HUES64 (cell line): ENCODE data around the gene STK11IP. TPM values are rescaled to one million over a fixed set of nuclear protein-coding genes. Genes with fewer than 3 reads are reported as not detected.

Experiments used
- H3K27ac ChIP-seq: 2 replicates; pipeline ENCODE4 v1.7.0; 2013; ENCODE audit warnings: low read depth, low read length, inconsistent platforms
- H3K27me3 ChIP-seq: 2 replicates; pipeline ENCODE4 v1.6.1; 2013; ENCODE audit warnings: mild to moderate bottlenecking, low read length; ENCODE audit not compliant: insufficient read depth
- H3K36me3 ChIP-seq: 2 replicates; pipeline ENCODE4 v1.6.1; 2013; ENCODE audit warnings: mild to moderate bottlenecking, low read length; ENCODE audit not compliant: insufficient read depth
- H3K4me1 ChIP-seq: 2 replicates; pipeline ENCODE4 v1.6.1; 2013; ENCODE audit warnings: mild to moderate bottlenecking, low read length, moderate library complexity; ENCODE audit not compliant: insufficient read depth
- H3K4me3 ChIP-seq: 2 replicates; pipeline ENCODE4 v1.5.1; 2013; ENCODE audit warnings: mild to moderate bottlenecking, low read length, moderate library complexity
- H3K9ac ChIP-seq: 2 replicates; pipeline ENCODE4 v1.6.1; 2013; ENCODE audit warnings: mild to moderate bottlenecking, low read depth, low read length
- H3K9me3 ChIP-seq: 2 replicates; pipeline ENCODE4 v1.6.1; 2013; ENCODE audit warnings: low read depth, low read length; ENCODE audit not compliant: insufficient read depth
- WGBS: fragments of 150-250, 120-280 bp; methylation state at CpG from one replicate; pipeline ENCODE4 v1.1.7; 2013; ENCODE audit warnings: missing lambda C conversion rate; 5-methylcytosine and 5-hydroxymethylcytosine counted together
- polyA plus RNA-seq, 2 experiments: library from polyadenylated mRNA; stranded (reverse); fragments of 50-300 nt; gene quantifications; one replicate each; pipeline ENCODE4 v1.2.3, GENCODE V29; 2013

Gene STK11IP
- polyA plus RNA-seq (2013, experiment 1 of 2): 16.6 TPM
- 14.9 TPM for polyA plus RNA-seq (2013, experiment 2 of 2)

GRCh38 chr2:219597552-219598307 is at the start of gene STK11IP:
Gene STK11IP, plus strand, starts transcription at chr2:219597857. Its CDS starts 263 bp downstream, at chr2:219598120.
- H3K27ac ChIP-seq: peak within 1 kb of the TSS; percentile 98
- peaks cover 18% of the 10 kb centered on the region for H3K4me1 ChIP-seq
- no peaks in the 10 kb centered on the region for H3K9me3 ChIP-seq
- under 1% methylated on average over 57 of the region's 57 CpGs for WGBS
- H3K27me3 ChIP-seq: no peaks in the 10 kb centered on the region
- peak within 1 kb of the TSS; percentile 92 for H3K4me3 ChIP-seq
- H3K9ac ChIP-seq: peak within 1 kb of the TSS; percentile 96
- peaks cover 17% of the 10 kb centered on the region for H3K36me3 ChIP-seq

DNA sequence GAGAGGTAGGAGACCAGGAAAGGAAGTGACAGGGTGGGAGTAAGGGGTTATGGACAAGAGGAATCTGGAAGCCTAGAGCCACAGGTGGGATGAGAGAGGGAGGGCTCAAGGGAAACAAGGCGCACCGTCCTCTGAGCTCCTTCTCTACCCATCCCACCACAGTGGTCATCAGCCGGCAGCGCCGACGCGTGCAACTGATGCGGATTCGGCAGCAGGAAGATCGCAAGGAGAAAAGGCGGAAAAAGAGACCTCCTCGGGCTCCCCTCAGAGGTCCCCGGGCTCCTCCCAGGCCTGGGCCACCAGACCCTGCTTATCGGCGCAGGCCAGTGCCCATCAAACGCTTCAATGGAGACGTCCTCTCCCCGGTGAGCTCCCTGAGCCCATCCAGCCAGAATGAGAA is 48.7 kb upstream of the STK11IP start:
- WGBS: 94% methylated on average over 18 of the region's 18 CpGs

DNA sequence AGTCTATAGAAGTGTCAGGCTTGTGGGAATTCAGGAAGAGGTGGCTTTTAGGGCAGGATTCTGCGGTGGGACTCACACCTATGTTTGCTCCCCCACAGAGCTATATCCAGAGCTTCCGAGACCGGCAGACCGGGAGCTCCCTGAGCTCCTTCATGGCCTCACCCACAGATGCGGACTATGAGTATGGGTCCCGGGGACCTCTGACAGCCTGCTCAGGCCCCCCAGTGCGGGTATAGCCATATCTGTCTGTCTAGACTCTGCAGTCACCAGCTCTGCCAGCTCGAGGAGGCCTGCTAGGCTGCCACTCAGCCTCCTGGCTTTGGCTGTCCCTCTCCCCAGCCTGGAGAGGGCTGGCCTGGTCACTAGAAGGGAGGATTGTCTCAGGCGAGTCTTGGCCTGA is 48.0 kb upstream of the STK11IP start:
- Histone ChIP-seq H3K27me3 (peaks cover 44% of the 10 kb centered on the region), H3K36me3 (no peaks in the 10 kb centered on the region), H3K27ac (no peak overlapping the region), H3K9me3 (no peaks in the 10 kb centered on the region), H3K9ac (no peak overlapping the region), H3K4me3 (no peak overlapping the region), H3K4me1 (peaks cover 3% of the 10 kb centered on the region; the same call in 1 of the 2 replicates)
- WGBS: 90% methylated on average over 9 of the region's 9 CpGs

More for the DNA sequence above, 48.7 kb upstream of the STK11IP start:
- Histone ChIP-seq H3K36me3 (no peaks in the 10 kb centered on the region), H3K27ac (no peak overlapping the region), H3K4me3 (no peak overlapping the region), H3K27me3 (peaks cover 47% of the 10 kb centered on the region), H3K9me3 (no peaks in the 10 kb centered on the region), H3K4me1 (peaks cover 3% of the 10 kb centered on the region; the same call in 1 of the 2 replicates), H3K9ac (no peak overlapping the region)

DNA sequence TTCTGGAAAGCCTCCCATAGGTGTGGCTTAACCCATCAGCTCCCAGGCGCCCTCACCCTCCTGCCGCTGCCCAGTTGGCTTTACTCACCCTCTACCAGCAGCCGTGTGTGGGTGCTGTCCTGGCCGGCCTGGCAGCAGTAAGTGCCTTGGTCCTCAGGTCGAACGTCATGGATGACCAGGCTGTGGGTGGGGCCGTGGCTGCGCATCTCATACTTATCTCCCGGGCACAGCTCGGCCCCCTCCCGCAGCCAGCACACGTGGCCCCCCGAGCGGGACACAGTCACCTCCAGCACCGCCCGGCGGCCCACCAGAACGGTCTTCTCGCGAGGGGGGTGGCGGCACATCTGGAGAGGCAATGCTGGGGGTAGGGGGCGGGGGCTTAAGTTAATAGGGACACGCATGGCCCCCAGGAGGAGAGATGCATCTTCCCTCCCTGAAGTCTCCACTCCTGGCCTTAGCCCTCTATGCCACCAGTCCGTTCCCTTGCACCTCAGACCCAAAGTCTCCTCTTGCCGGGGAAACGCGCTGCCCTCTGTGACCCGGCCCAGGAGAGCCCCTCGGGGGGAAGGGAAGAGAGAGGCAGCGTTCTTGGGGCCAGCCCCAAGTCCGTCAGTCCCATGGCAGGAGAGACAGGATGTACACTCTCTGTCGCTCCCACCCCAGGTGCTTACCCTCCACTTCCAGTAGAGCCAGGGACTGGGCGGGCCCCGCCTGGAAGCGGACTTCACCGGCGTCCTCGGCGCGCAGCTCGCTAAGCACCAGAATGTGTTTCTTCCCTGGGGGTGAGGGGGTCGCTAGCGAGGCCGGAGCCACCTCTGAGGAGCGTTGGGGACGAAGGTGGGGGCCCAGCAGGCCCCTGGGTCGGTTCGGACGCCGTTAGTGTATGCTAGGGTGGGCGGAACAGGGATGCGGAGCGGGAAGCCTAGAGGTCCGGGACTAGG is 45.9 kb upstream of the STK11IP start:
- Histone ChIP-seq H3K27me3 (peaks cover 33% of the 10 kb centered on the region), H3K36me3 (peaks cover 4% of the 10 kb centered on the region; the same call in 1 of the 2 replicates), H3K9ac (peak overlapping the region; percentile 71), H3K27ac (peak overlapping the region; percentile 17; the same call in 1 of the 2 replicates), H3K9me3 (no peaks in the 10 kb centered on the region), H3K4me3 (peak overlapping the region; percentile 79), H3K4me1 (peaks cover 3% of the 10 kb centered on the region; the same call in 1 of the 2 replicates)
- WGBS: 4% methylated on average over 54 of the region's 54 CpGs

DNA sequence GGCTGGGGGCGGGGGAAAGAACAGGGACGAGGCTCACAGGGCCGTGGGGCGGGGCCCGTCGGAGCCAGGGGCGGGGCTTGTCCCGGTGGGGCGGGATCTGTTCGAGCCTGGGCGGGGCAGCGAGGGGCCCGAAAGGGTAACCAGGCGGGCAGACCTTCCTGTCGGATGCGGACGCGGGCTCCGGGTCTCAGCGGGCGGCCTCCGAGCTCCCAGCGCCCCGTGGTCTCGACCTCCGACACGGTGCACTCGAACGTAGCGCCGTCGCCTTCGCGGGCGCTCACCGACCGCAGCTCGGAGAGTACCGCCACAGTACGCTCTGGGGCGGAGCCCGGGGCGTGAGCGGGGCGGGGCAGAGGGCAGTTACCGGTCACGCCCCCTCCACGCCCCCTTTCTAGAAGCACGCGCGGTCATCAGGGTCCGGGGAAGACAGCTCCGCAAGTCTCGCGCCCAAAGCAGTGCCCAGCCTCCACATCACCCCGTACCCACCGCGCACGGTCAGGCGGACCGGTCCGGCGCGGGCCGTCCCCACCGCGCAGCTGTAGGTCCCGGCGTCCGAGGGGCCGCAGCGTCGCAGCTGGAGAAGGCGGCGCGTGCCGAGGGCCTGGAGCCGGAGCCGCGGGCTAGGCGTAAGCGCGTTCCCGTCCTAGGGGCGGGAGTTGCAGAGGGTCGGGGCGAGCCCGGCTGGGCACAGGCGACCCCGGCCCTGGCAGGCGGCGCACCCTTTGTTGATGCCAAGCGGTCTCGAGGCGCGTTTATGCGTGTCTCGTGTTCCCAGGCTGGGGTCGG is 45.1 kb upstream of the STK11IP start:
- H3K9me3 ChIP-seq: no peaks in the 10 kb centered on the region
- peaks cover 4% of the 10 kb centered on the region; the same call in 1 of the 2 replicates for H3K36me3 ChIP-seq
- peaks cover 3% of the 10 kb centered on the region; the same call in 1 of the 2 replicates for H3K4me1 ChIP-seq
- peak overlapping the region; percentile 79 for H3K4me3 ChIP-seq
- peak overlapping the region; percentile 61; the same call in 1 of the 2 replicates for H3K27ac ChIP-seq
- H3K9ac ChIP-seq: peak overlapping the region; percentile 35; the same call in 1 of the 2 replicates
- WGBS: 1% methylated on average over 99 of the region's 99 CpGs
- H3K27me3 ChIP-seq: peaks cover 33% of the 10 kb centered on the region

GRCh38 chr2:219553168-219553417 is 44.6 kb upstream of the STK11IP start:
- peaks cover 3% of the 10 kb centered on the region; the same call in 1 of the 2 replicates for H3K4me1 ChIP-seq
- WGBS: 47% methylated on average over 7 of the region's 7 CpGs
- no peak overlapping the region for H3K9ac ChIP-seq
- H3K9me3 ChIP-seq: no peaks in the 10 kb centered on the region
- peaks cover 4% of the 10 kb centered on the region; the same call in 1 of the 2 replicates for H3K36me3 ChIP-seq
- peak overlapping the region; percentile 79 for H3K4me3 ChIP-seq
- H3K27ac ChIP-seq: no peak overlapping the region
- peaks cover 33% of the 10 kb centered on the region for H3K27me3 ChIP-seq

GRCh38 chr2:219553463-219553963 is 44.1 kb upstream of the STK11IP start:
- no peaks in the 10 kb centered on the region for H3K9me3 ChIP-seq
- 85% methylated on average over 12 of the region's 12 CpGs for whole genome bisulfite sequencing
- no peak overlapping the region for H3K27ac ChIP-seq
- H3K4me3 ChIP-seq: peak overlapping the region; percentile 79; the same call in 1 of the 2 replicates
- peaks cover 3% of the 10 kb centered on the region; the same call in 1 of the 2 replicates for H3K4me1 ChIP-seq
- no peak overlapping the region for H3K9ac ChIP-seq
- peaks cover 4% of the 10 kb centered on the region; the same call in 1 of the 2 replicates for H3K36me3 ChIP-seq
- H3K27me3 ChIP-seq: peaks cover 33% of the 10 kb centered on the region

DNA sequence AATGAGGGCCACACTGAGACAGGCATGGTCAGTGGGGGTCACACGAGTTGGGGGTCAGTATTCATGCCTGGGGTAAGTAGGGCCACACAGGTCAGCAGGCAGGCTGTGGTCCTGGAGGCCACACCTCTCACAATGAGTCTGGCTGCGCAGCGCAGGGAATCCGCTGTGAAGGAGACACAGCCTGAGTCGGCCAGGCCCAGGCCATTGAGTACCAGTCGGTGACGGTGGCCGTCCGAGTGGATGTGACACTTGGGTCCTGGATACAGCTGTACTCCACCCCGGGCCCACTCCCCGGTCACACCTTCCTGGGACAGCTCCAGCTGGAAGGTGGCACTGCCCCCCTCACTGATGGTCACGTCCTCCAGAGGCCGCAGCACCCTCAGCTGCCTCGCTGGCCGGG is 43.3 kb upstream of the STK11IP start:
- Histone ChIP-seq H3K9ac (no peak overlapping the region), H3K27ac (no peak overlapping the region), H3K4me3 (no peak overlapping the region), H3K36me3 (peaks cover 4% of the 10 kb centered on the region; the same call in 1 of the 2 replicates), H3K9me3 (no peaks in the 10 kb centered on the region), H3K27me3 (peaks cover 33% of the 10 kb centered on the region), H3K4me1 (peaks cover 3% of the 10 kb centered on the region; the same call in 1 of the 2 replicates)
- 94% methylated on average over 15 of the region's 15 CpGs for WGBS

DNA sequence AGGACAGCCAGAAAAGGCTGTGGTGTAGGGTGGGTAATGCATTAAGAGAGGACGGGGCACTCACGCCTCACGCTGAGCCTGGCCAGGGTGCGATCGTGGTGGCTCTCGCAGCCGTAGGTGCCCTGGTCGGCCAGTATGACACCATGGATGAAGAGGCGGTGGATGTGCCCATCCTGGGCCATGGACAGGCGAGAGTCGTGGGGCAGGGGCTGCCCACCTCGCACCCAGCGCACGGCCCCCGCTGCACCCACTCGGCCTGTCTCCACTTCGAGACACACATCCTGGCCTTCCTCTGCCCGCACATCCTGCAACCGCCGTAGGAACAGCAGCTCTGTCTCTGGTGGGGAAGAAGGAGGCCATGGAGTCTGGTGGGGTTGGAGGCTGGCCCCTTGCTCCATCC is 41.7 kb upstream of the STK11IP start:
- Histone ChIP-seq H3K9me3 (no peaks in the 10 kb centered on the region), H3K27ac (no peak overlapping the region), H3K9ac (no peak overlapping the region), H3K4me3 (no peak overlapping the region), H3K27me3 (peaks cover 28% of the 10 kb centered on the region), H3K36me3 (peaks cover 4% of the 10 kb centered on the region; the same call in 1 of the 2 replicates), H3K4me1 (peaks cover 14% of the 10 kb centered on the region)
- 97% methylated on average over 20 of the region's 20 CpGs for WGBS

- peaks cover 24% of the 10 kb centered on the region for H3K27me3 ChIP-seq
- no peak overlapping the region for H3K27ac ChIP-seq
- H3K36me3 ChIP-seq: peaks cover 4% of the 10 kb centered on the region; the same call in 1 of the 2 replicates
- H3K9me3 ChIP-seq: no peaks in the 10 kb centered on the region
- H3K4me1 ChIP-seq: peaks cover 17% of the 10 kb centered on the region
- H3K9ac ChIP-seq: no peak overlapping the region
- WGBS: 94% methylated on average over 19 of the region's 19 CpGs
- H3K4me3 ChIP-seq: no peak overlapping the region
Observed at GRCh38 chr2:219556413-219556812, 41.2 kb upstream of the STK11IP start.
